GM19099 (cell line): Measurements from ENCODE around the gene ANAPC7.

Source experiments
- POLR2A ChIP-seq: IDR thresholded peaks from 3 replicates; pipeline ENCODE4 v1.6.1; 2011; ENCODE audit warnings: low read depth; ENCODE audit not compliant: insufficient read length; ENCODE audit errors: extremely low read depth

ANAPC7 gene

GRCh38 chr12:110335481-110336045 lies 67.9 kb downstream of the ANAPC7 start:
- TF ChIP-seq POLR2A: no peak

GRCh38 chr12:110333201-110333600 lies 70.3 kb downstream of the ANAPC7 start:
- TF ChIP-seq POLR2A: no peak

GRCh38 chr12:110330544-110330943 lies 73.0 kb downstream of the ANAPC7 start:
- TF ChIP-seq POLR2A: no peak

GRCh38 chr12:110330124-110330523 lies 73.4 kb downstream of the ANAPC7 start:
- no peak for TF ChIP-seq POLR2A

GRCh38 chr12:110329710-110330109 lies 73.8 kb downstream of the ANAPC7 start:
- TF ChIP-seq POLR2A: no peak
